DMS53 treated with DMSO at 0.1 percent for 48 hours (cell line): ENCODE data around the gene LACC1.

Source experiments
- DNase-seq: peaks from one replicate; lab custom pipeline; 2025; ENCODE audit not compliant: unreplicated experiment; lab: John Stamatoyannopoulos, UW

The LACC1 gene

DNA sequence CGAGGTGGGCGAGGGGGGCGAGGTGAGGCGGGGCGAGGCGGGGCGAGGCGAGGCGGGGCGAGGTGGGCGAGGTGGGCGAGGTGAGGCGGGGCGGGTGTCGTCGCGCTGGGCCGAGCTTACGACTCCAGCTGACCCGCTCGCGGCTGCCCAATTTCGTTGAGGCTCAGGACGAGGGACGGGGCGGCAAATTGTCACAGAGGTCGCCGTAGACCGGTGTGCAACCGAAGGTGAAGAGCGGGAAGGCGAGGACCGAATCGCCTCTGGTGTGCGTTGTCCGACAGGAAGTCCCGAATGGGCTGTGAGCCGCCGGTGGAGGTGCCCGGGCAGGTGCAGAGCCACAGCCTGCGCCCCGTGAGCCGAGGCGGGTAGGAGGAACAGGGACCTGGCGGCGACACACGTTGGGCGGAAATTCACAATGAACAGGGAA is at the start of gene LACC1:
Gene LACC1, plus strand, starts transcription at position 150 of the 427 bp plus-strand sequence. CDS start 1,082 bp downstream, outside the sequence.
- peak; percentile 23 for DNase-seq

GRCh38 chr13:43830497-43830881 is 49.2 kb upstream of the LACC1 start:
- no peak for DNase-seq

DNA sequence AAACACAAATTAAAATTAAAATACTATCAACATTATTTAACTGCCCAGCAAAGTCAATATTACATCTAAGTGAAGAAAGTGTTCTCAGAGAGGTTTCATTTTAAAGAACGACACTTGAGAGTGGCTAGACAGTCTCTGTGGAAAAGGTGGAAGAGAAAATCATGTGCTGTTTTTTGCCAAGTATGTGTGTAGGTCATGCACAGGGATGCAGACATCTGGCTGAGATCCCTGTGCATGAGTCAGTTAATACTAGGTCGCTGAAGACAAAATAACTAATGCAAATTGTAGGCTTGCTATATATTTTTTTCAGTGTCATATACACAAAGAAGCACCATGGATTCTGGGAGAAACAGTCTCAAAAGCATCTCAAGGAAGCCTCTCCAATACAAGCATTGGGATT is 48.6 kb upstream of the LACC1 start:
- no peak for DNase-seq

DNA sequence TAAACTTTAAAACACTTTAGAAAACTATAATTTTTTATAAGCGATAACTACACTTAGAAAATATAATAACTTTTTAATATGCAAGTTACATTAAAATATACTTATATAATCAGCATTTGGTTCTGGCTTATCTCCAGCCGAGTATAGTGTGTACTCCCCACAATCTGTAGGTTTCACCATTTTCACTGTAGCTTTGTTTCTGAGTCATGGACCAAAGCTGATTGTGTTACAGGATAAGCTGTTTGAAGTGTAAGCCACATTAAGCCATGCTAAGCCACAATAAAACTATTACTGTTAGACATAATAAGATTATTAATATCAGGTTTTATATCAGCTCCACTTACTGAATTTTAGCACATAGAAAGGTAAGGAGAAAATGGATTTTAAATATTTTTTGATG is 44.0 kb upstream of the LACC1 start:
- DNase-seq: no peak

GRCh38 chr13:43838909-43839308 is 40.8 kb upstream of the LACC1 start:
- no peak for DNase-seq

DNA sequence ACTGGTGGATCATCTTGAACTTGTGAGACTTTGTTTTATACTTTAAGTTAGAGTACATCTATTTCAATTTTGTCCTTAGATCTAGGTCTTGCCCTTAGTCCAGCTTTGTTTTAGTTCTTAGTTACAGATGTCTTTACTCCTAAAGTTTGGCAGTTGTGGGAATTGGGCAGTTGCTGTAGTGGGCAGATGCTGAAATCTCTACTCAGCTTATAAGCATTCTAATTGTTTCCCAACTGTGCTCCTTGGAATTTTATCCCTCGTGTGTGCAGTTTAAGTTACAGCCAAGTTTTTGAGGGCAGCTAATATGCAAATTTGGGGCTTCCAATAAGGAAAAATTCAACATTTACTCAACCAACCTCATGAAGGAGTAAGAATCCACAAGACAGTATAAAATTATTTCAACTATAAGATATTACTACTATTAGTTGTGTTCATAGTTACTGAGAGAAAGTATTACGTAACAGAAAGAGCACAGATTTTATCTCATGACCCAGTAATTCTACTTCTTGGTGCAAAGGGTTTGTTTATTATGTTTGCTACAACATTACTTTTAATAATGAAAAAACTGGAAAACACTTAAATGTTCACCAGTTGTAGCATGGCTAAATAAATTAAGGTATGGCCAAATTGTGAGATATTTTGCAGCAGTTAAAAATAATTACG is 33.1 kb upstream of the LACC1 start:
- DNase-seq: no peak

- DNase-seq: no peak
Measured at GRCh38 chr13:43848001-43848649, 31.6 kb upstream of the LACC1 start.

DNA sequence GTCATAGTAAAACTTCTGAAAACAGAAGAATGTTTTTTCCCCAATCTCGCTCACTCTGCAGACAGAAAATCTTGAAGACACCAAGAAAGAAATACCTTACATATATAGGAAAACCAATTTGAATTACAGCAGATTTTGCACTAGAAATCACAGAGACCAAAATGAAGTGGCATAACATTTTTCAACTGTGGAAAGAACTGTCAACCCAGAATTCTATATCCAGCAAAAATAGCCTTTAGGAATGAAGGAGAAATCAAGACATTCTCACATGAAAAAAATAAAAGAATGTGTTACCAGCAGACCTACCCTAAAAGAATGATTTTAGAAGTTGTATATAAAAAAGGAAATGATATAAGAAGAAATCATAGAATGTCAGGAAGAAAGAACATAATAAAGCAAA is 28.8 kb upstream of the LACC1 start:
- DNase-seq: no peak

DNA sequence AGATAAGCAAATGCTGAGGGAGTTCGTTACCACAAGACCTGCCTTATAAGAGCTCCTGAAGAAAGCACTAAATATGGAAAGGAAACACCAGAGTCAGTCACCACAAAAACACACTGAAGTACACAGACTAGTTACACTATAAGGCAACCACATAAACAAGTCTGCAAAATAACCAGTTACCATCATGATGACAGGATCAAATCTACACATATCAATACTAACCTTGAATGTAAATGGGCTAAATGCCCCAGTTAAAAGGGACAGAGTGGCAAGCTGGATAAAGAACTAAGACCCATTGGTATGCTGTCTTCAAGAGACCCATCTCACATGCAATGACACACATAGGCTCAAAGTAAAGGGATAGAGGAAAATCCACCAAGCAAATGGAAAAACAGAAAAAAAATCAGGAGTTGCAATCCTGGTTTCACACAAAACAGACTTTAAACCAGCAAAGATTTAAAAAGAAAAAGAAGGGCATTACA is 26.7 kb upstream of the LACC1 start:
- DNase-seq: no peak

DNA sequence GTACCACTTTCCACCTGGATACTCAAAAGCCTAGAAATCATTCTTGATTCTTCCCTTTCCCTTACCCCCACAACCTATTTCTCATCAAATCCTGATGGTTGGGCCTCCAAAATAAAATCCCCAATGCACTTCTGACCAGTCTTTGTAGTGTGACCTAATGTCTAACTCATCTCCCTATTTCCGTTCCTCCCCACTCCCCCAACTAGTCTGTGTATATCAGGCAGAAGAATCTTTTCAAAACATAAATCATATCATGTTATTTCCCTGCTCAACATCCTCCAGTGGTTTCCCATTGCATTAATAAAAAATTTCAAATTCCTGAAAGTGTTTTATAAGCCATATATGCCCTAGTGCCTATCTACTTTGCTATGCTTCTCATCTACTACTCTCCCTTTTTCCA is 17.8 kb upstream of the LACC1 start:
- no peak for DNase-seq

DNA sequence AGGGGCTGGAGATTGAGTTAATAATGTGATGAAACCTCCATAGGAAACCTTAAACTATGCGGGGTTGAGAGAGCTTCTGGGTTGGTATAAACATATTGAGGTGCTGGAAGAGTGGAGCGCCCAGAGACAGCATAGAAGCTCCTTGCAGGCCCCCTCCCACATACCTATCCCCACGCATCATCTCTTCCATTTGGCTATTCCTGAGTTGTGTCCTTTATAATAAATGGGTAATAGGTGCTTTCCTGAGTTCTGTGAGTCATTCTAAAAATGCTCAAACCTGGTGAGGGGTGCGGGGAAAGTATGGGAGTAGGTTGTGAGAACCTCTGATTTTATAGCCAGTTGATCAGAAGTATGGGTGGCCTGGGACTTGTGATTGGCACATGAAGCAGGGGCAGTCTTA is 14.8 kb upstream of the LACC1 start:
- no peak for DNase-seq

DNA sequence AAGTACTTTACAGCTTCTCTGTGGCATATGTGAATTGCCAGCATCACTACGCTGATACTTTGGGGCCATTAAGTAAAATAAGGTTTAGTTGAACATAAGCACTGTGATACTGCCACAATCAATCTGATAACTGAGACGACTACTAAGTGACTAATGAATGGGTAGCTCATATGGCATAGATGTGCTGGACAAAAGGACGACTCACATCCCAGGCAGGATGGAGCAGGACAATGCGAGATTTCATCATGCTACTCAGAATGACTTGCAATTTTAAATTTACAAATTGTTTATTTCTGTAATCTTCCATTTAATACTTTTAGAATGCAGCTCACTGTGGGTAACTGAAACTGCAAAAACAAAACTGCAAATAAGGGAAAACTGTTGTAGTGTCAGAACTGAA is 13.8 kb upstream of the LACC1 start:
- no peak for DNase-seq

DNA sequence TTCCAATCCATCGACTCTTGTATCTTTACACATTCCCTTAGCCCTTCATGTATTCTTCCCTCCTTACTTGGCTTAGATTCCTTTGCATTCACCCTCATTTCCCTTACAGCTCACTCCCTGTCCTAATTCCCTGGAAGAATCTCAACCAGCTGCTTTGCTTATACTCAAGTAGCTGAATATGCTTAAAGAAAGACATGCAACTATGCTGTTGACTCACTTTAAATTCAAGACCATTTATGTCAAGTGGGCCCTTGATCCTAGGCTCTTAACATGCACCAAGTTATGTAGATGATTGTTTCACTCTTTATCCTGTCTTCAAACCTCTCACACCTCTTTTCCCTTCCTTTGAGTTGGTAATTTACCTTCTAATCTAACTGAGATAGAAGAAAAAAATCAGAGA is 7.5 kb upstream of the LACC1 start:
- no peak for DNase-seq

- peak; percentile 38 for DNase-seq
Measured at GRCh38 chr13:43874504-43875092, 5.1 kb upstream of the LACC1 start.

DNA sequence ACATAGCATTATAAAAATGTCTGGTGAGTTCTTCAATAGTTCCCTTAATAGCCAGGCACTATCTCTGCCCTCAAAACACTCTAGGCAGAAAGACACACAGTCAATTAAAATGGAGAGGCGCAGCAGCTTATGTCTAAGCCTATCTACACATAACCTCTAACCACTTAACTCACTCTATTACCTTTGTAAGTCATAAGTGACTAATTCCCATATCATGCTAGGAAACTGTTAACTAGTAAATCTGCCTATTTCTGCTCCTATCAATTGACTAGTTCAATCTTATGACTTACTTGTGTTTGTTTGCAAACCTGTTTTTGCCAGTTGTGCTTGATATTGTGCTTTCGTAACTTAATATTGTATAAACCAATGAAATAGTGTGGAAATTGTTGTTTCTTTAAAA is 3.3 kb upstream of the LACC1 start:
- DNase-seq: no peak

GRCh38 chr13:43877326-43877725 is 2.4 kb upstream of the LACC1 start:
- no peak for DNase-seq

DNA sequence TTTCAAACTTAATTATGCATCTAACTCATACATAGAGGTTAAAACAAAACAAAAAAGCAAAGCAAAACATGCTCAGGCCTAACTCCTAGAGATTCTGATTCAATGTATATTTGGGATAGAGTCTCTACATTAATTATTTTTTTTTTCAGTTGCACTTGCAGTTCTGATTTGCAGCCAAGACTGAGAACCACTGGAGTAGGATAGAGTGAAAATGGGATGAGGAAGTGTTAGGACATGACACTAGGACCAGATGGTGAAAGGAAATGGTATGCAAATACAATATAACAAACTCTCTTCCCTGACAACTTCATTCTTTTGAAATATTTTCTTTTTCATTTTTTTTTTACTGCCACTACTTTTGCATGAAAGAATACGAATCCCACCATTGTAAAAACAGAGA is 1.9 kb upstream of the LACC1 start:
- DNase-seq: no peak

DNA sequence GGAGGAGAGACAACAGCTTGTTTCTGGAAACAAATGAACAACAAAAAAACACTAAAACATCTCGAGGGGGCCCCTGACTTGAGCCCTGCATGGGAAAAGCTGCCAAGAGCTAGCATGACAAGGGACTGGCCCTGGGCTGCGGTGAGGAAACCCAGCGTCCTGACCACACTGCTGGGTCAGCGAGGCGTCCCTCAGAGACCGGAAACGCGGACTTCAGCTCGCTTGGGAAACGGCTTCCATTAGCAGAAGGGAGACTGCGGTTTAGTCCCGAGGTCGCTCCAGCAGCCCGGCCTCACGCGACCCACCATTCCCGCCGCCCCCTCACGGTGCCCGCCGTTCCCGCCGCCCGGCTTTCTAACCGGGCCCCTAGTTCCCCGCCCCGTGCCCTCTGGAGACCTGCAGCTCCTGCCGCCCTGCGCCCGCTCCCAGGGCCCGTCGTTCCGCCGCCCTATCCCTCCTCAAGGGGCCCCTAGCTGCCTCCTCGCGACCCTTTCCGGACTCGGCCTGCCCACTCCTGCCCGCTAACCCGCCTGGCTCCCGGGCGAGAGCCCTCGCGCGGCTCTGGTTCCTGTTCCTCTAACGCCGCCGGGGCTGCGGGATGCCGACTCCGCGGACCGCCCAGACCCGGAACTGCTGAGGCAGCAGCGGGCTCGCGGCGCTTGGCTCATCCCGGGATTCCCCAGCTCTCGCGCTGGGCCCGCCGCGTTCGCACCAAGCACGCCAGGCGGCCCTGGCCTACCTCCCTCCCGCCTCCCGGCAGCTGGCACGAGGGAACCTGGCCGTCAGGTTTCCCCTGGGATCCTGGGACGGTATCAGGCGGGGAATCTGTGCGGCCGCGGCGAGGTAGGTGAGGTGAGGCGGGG is 581 bp upstream of the LACC1 start, which contains the start of gene CCDC122:
Gene CCDC122, minus strand, starts transcription at position 849 of the 863 bp plus-strand sequence. CDS start 10,364 bp downstream, outside the sequence.
- peak; percentile 46 for DNase-seq

DNA sequence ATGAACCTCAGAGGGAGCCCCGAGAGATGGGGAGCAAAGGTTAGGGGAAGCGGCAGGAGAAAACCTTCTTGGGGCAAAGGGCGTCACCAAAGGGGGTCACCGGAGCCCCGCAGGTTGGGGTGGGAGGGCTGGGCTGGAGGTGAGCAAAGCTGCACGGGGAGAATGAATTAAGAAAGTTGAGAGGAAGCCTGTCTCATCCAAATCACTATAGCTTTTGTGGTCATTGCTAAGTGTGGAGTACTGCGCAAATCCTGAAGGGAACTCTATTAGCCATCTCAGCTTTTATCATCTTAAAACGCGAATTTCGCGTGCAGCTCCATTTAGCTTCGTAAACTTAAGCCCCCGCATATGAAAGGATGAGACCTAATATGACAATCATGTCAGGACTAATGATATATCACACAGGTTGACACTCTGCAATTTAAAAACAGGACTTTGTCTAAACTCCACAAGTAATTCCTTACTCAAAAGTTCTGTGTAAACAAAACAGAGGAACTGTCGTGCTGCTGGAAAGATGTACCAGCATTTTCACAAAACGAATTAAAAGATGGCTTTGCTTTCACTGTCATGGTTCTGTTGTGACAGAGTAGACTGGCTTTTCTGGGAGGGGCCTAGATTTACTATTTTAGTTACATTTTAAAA is 631 bp downstream of the LACC1 start:
- DNase-seq: no peak

DNA sequence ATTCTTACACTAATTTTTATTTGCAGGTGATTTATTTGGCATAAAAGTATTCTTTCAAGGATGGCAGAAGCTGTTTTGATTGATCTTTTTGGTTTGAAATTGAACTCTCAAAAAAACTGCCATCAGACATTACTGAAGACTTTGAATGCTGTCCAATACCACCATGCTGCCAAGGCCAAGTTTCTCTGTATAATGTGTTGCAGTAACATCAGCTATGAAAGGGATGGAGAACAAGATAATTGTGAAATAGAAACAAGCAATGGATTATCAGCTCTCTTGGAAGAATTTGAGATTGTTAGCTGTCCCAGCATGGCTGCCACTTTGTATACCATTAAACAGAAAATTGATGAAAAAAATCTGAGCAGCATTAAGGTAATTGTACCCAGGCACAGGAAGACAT is 1.2 kb downstream of the LACC1 start:
- no peak for DNase-seq

DNA sequence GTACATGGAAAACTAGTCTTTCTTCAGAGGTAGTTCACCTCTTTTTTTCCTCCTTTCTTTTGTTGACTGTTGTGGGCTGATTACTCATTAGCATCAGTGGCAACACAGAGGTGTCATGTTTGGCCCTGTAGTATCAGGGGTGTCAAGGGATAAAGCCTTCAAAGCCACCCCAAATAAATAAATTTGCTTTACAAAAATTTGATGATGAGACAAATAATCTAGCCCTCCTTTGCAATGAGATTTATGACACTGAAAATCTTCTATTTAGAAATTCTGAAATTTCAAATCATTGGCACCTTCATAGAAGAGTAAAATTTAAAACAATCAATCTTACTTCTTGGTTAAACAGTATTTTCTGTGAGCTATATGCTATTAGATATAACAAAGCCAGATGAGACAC is 1.9 kb downstream of the LACC1 start:
- DNase-seq: no peak
